DOHH2 (cell line): ENCODE results near the gene OLFM3.

Source experiments
- CTCF ChIP-seq: fragments of 200-600 bp; sonication (generic); IDR thresholded peaks from one replicate; pipeline ENCODE4 v1.5.1; 2014; ENCODE audit warnings: antibody characterized with exemption, mild to moderate bottlenecking, low read depth, low read length; ENCODE audit not compliant: poor library complexity, severe bottlenecking
- EZH2phosphoT487 ChIP-seq: fragments of 200-600 bp; sonication (generic); IDR thresholded peaks from 2 replicates; pipeline ENCODE4 v1.6.1; 2017; ENCODE audit warnings: borderline replicate concordance, mild to moderate bottlenecking, antibody characterized with exemption, low read length, moderate library complexity, mixed read lengths

DNA sequence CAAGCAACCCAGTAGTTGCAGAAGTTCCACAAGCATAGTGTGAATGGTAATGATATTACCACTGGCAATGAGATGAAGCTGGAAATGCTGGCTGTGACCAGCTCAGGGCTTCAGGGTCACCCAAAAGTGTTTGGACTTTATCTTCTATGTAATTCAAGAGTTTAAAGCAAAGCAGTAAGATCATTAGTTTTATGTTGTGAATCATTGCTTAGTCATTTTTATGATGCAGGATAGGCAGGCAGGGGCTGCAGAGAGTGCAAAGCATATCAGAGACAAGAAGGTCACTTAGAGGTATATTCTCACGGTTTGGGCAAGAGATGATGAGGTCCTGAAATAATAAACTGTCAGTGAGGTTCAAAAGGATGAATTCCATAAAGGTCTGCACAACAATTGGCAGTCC lies 147.4 kb downstream of the OLFM3 start:
- no peak for TF ChIP-seq CTCF
- TF ChIP-seq EZH2phosphoT487, result no peak
